GM21723 (cell line): ENCODE measurements around the gene TBX20.
"Not testable (repeated sequence)": the region's sequence is repeated elsewhere in the genome, so short reads cannot be mapped to it uniquely, and the experiment has no call there.

ENCODE experiments used
- ATAC-seq: cut with Tn5 transposase; IDR thresholded peaks from one replicate; pipeline ENCODE4 v1.9.1; 2021; ENCODE audit warnings: mild to moderate bottlenecking, moderate library complexity; ENCODE audit not compliant: unreplicated experiment

Gene TBX20

GRCh38 chr7:35172131-35172530 is 81.8 kb downstream of the TBX20 start:
- ATAC-seq: not testable (repeated sequence)

DNA sequence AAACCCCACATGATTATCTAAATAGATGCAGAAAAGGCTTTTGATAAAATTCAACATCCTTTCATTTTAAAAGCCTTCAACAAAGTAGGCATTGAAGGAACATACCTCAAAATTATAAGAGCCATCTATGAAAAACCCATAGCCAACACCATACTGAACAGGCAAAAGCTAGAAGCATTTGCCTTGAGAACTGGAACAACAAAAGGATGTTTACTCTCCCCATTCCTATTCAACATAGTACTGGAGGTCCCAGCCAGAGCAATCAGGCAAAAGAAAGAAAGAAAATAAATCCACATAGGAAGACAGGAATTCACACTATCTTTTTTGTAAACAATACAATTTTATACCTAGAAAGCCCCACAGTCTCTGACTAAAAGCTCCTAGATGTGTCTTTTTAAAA is 86.2 kb downstream of the TBX20 start:
- ATAC-seq: not testable (repeated sequence)

DNA sequence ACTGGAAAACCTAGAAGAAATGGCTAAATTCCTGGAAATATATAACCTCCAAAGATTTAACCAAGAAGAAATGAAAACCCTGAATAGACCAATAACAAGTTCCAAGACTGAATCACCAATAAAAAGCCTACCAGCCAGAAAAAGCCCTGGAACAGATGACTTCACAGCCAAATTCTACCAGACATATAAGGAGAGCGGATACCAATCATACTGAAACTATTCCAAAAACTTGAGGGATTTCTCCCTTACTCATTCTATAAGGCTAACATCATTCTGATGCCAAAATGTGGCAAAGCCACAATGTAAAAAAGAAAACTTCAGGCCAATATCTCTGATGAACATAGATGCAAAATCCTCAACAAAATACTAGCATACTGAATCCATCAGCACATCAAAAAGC is 86.7 kb downstream of the TBX20 start:
- ATAC-seq: not testable (repeated sequence)

- not testable (repeated sequence) for ATAC-seq
Observed at GRCh38 chr7:35161059-35161740, 92.7 kb downstream of the TBX20 start.
